AG04449 (cell line): Measurements from ENCODE around the gene PALLD.
"Not testable (repeated sequence)": the region's sequence is repeated elsewhere in the genome, so short reads cannot be mapped to it uniquely, and the experiment has no call there.

Source experiments
- CTCF ChIA-PET: fragments of 350-600 bp; formaldehyde crosslinking; extraction: SDS; loops from one replicate; lab custom pipeline; 2021; ENCODE audit warnings: antibody characterized with exemption; lab: Yijun Ruan, JAX
- POLR2A ChIA-PET: fragments of 400-600, 350-600 bp; formaldehyde crosslinking; extraction: SDS; loops from one replicate; lab custom pipeline; 2020; ENCODE audit warnings: antibody characterized with exemption, inconsistent platforms; lab: Yijun Ruan, JAX
- DNase-seq: peaks from one replicate; pipeline ENCODE4 v3.0.0-alpha.2; 2010; ENCODE audit warnings: low read depth, low spot score
- H3K4me3 ChIP-seq: 2 replicates; pipeline ENCODE4 v1.5.1; 2011; ENCODE audit warnings: low read depth, mild to moderate bottlenecking, control low read depth, low read length
- CTCF ChIP-seq: IDR thresholded peaks from one replicate; pipeline ENCODE4 v1.5.1; 2011; ENCODE audit warnings: mild to moderate bottlenecking, moderate library complexity, low read length, control low read depth, inconsistent platforms; ENCODE audit not compliant: insufficient read depth; ENCODE audit errors: missing control alignments

The PALLD gene

GRCh38 chr4:168508683-168509082 is 11.8 kb downstream of the PALLD start:
- ChIA-PET CTCF (interaction anchor here (0.7 to 1.1 kb wide), 3 partner anchors 15 to 414 kb away, joined by 3 to 4 read pairs (median 3); no protein-coding TSS in a partner anchor), POLR2A (no interaction called here)
- TF ChIP-seq CTCF = no peak
- H3K4me3 ChIP-seq = no peak overlapping the region
- no peak for DNase-seq

- ChIA-PET CTCF (interaction anchor here (1.2 to 1.8 kb wide), 2 partner anchors 76 to 414 kb away, joined by 4 to 6 read pairs; no protein-coding TSS in a partner anchor), POLR2A (no interaction called here)
- DNase-seq = peak; percentile 40
- H3K4me3 ChIP-seq = no peak overlapping the region
- TF ChIP-seq CTCF = no peak
Observed at GRCh38 chr4:168509786-168510185, 12.9 kb downstream of the PALLD start.

DNA sequence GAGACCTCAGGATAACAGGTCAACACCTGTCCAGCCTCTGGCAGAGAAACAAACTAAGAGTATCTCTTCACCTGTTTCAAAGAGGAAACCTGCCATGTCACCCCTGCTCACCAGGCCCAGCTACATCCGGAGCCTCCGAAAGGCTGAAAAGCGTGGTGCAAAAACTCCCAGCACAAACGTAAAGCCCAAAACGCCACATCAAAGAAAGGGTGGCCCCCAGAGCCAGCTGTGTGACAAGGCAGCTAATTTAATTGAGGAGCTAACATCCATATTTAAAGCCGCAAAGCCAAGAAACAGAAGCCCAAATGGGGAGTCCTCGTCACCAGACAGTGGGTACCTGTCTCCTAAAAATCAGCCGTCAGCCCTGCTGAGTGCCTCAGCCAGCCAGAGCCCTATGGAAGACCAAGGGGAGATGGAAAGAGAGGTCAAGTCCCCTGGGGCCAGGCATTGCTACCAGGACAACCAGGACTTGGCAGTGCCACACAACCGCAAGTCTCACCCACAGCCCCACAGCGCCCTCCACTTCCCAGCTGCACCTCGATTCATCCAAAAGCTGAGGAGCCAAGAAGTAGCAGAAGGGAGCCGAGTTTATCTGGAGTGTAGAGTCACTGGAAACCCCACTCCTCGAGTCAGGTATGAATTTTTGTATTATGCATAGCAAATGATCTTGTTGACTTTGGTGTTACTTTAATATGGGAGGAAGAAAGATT is 15.1 kb downstream of the PALLD start:
- H3K4me3 ChIP-seq = no peak overlapping the region
- no peak for TF ChIP-seq CTCF
- CTCF ChIA-PET = interaction anchor here (0.8 to 5.5 kb wide), 4 partner anchors 14 to 409 kb away, joined by 3 to 66 read pairs (median 8); no protein-coding TSS in a partner anchor
- no peak for DNase-seq
- POLR2A ChIA-PET = no interaction called here

DNA sequence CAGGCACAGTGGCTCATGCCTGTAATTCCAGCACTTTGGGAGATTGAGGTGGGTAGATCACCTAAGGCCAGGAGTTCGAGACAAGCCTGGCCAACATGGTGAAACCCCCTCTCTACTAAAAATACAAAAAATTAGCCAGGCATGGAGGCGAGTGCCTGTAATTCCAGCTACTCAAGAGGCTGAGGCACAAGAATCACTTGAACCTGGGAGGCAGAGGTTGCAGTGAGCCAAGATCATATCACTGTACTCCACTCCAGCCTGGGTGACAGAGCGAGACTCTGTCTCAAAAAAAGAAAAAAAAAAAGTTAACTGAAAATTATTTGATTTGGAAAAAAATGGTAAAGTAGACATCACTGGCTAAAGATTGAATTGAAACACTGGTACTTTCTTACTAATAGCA is 17.0 kb downstream of the PALLD start:
- DNase-seq, POLR2A ChIA-PET, H3K4me3 ChIP-seq: not testable (repeated sequence)
- CTCF ChIA-PET = interaction anchor here (0.6 to 5.5 kb wide), 28 partner anchors 9 to 407 kb away, joined by 3 to 66 read pairs (median 4); partner anchors contain the start of genes DDX60L and PALLD

- TF ChIP-seq CTCF = no peak
- no peak overlapping the region for H3K4me3 ChIP-seq
- POLR2A ChIA-PET = no interaction called here
- CTCF ChIA-PET = interaction anchor here (0.6 to 5.5 kb wide), 33 partner anchors 9 to 407 kb away, joined by 3 to 66 read pairs (median 4); partner anchors contain the start of genes DDX60L and PALLD
- DNase-seq = no peak
Observed at GRCh38 chr4:168514249-168514852, 17.5 kb downstream of the PALLD start.

- TF ChIP-seq CTCF = no peak
- POLR2A ChIA-PET = no interaction called here
- no peak for DNase-seq
- no peak overlapping the region for H3K4me3 ChIP-seq
- CTCF ChIA-PET = interaction anchor here (0.8 to 5.5 kb wide), 25 partner anchors 8 to 406 kb away, joined by 3 to 66 read pairs (median 4); partner anchors contain the start of gene DDX60L
Observed at GRCh38 chr4:168515222-168516011, 18.6 kb downstream of the PALLD start.
